Fibroblast of skin of right quadriceps (primary cell): ENCODE measurements around the gene TMSB10.

Experiments used
- DNase-seq: peaks from one replicate; pipeline ENCODE4 v3.0.0-alpha.2; 2013

Gene TMSB10

GRCh38 chr2:84880645-84881521 lies 24.6 kb upstream of the TMSB10 start, which contains the start of gene TRABD2A:
Gene TRABD2A, minus strand, starts transcription at chr2:84881084. Its CDS starts 45 bp downstream, at chr2:84881039.
- DNase-seq: no peak

- peak; percentile 81 for DNase-seq
Measured at GRCh38 chr2:84881581-84882413, 23.7 kb upstream of the TMSB10 start.

GRCh38 chr2:84882414-84882738 lies 23.1 kb upstream of the TMSB10 start:
- no peak for DNase-seq

GRCh38 chr2:84882775-84883550 lies 22.5 kb upstream of the TMSB10 start:
- DNase-seq: peak; percentile 45

- DNase-seq: no peak
Measured at GRCh38 chr2:84884449-84884848, 21.0 kb upstream of the TMSB10 start.

GRCh38 chr2:84885111-84885510 lies 20.3 kb upstream of the TMSB10 start:
- no peak for DNase-seq

- DNase-seq: no peak
Measured at GRCh38 chr2:84886791-84887190, 18.7 kb upstream of the TMSB10 start.

GRCh38 chr2:84888401-84889276 lies 16.8 kb upstream of the TMSB10 start:
- peak; percentile 69 for DNase-seq

- no peak for DNase-seq
Measured at GRCh38 chr2:84889332-84889731, 16.1 kb upstream of the TMSB10 start.

- no peak for DNase-seq
Measured at GRCh38 chr2:84891355-84892010, 14.0 kb upstream of the TMSB10 start.

GRCh38 chr2:84894131-84894586 lies 11.3 kb upstream of the TMSB10 start:
- no peak for DNase-seq

GRCh38 chr2:84894758-84895520 lies 10.5 kb upstream of the TMSB10 start:
- peak; percentile 87 for DNase-seq

- DNase-seq: no peak
Measured at GRCh38 chr2:84896567-84896966, 8.9 kb upstream of the TMSB10 start.

GRCh38 chr2:84897773-84898172 lies 7.7 kb upstream of the TMSB10 start:
- DNase-seq: no peak

GRCh38 chr2:84899304-84900204 lies 5.9 kb upstream of the TMSB10 start:
- DNase-seq: no peak

GRCh38 chr2:84900971-84901370 lies 4.5 kb upstream of the TMSB10 start:
- DNase-seq: no peak

- peak; percentile 67 for DNase-seq
Measured at GRCh38 chr2:84901593-84902120, 3.8 kb upstream of the TMSB10 start.

GRCh38 chr2:84902526-84902925 lies 2.9 kb upstream of the TMSB10 start:
- no peak for DNase-seq

GRCh38 chr2:84904151-84904550 lies 1.3 kb upstream of the TMSB10 start:
- no peak for DNase-seq
